HepG2 (cell line): ENCODE results near the gene ITGB7. TPM values are rescaled to one million over a fixed set of nuclear protein-coding genes. Genes with fewer than 3 reads are reported as not detected.

Source experiments
- ARID4A ChIP-seq: sonication (generic); formaldehyde crosslinking; IDR thresholded peaks from 2 replicates; pipeline ENCODE4 v1.5.0; 2020; ENCODE audit warnings: mild to moderate bottlenecking, missing genetic modification reagents, borderline replicate concordance
- ATF3 ChIP-seq: sonication (generic); formaldehyde crosslinking; IDR thresholded peaks from 2 replicates; pipeline ENCODE4 v1.4.0; 2020; ENCODE audit warnings: missing genetic modification reagents
- ATF4 ChIP-seq, 2 experiments: fragments of 450-650 bp in 1 of 2; sonication (generic) in 1 of 2; formaldehyde crosslinking; IDR thresholded peaks; 2 replicates each; pipeline versions ENCODE4 v1.5.0 to v1.8.0; 2020 to 2022; ENCODE audit warnings: mild to moderate bottlenecking in 1 of 2, missing genetic modification reagents in 1 of 2
- CEBPB ChIP-seq: IDR thresholded peaks from 2 replicates; pipeline ENCODE4 v1.6.1; 2011; ENCODE audit warnings: low read depth, low read length, improper control_type of control experiment, borderline replicate concordance
- DRAP1 ChIP-seq: IDR thresholded peaks from 2 replicates; pipeline ENCODE4 v1.6.1; 2016; ENCODE audit warnings: missing genetic modification reagents, missing compliant biosample characterization
- HMGXB4 ChIP-seq, 2 experiments: sonication (generic) in 1 of 2; formaldehyde crosslinking in 1 of 2; IDR thresholded peaks; 2 replicates each; pipeline versions ENCODE4 v1.4.0 to v1.6.1; 2018 to 2020; ENCODE audit warnings: missing genetic modification reagents in 2 of 2, borderline replicate concordance in 1 of 2, low read depth in 1 of 2, mild to moderate bottlenecking in 1 of 2, missing biosample characterization in 1 of 2
- IRF1 ChIP-seq: sonication (generic); formaldehyde crosslinking; IDR thresholded peaks from 2 replicates; pipeline ENCODE4 v1.4.0; 2020; ENCODE audit warnings: low read depth, mild to moderate bottlenecking, missing genetic modification reagents
- KDM2A ChIP-seq: sonication (generic); formaldehyde crosslinking; IDR thresholded peaks from 2 replicates; pipeline ENCODE4 v1.4.0; 2020; ENCODE audit warnings: low read depth, missing genetic modification reagents, borderline replicate concordance
- KDM5A ChIP-seq: fragments of 200-600 bp; sonication (generic); IDR thresholded peaks from 2 replicates; pipeline ENCODE4 v1.7.0; 2018; ENCODE audit warnings: antibody characterized with exemption, mild to moderate bottlenecking, low read length, borderline replicate concordance
- SAP130 ChIP-seq: IDR thresholded peaks from 2 replicates; pipeline ENCODE4 v1.6.1; 2016; ENCODE audit warnings: low read depth
- TFE3 ChIP-seq: IDR thresholded peaks from 2 replicates; pipeline ENCODE4 v1.6.1; 2016
- ZNF574 ChIP-seq: sonication (generic); formaldehyde crosslinking; IDR thresholded peaks from 2 replicates; pipeline ENCODE4 v1.4.0; 2020; ENCODE audit warnings: missing genetic modification reagents
- ZNF619 ChIP-seq: sonication (generic); formaldehyde crosslinking; IDR thresholded peaks from 2 replicates; pipeline ENCODE4 v1.4.0; 2020; ENCODE audit warnings: mild to moderate bottlenecking, missing genetic modification reagents
- ZNF644 ChIP-seq: IDR thresholded peaks from 2 replicates; pipeline ENCODE4 v1.6.1; 2016; ENCODE audit warnings: low read depth
- polyA plus RNA-seq, 8 experiments: library from polyadenylated mRNA; depleted of rRNA in 3 of 8; stranded (reverse) in 7 of 8; unstranded in 1 of 8; fragments of >200 nt; fragmentation: Illumina TruSeq in 4 of 8; extraction: Trizol in 4 of 8; gene quantifications; 2 replicates each; pipeline versions ENCODE4 v1.2.1 to v1.2.3, GENCODE V29; 2011 to 2016; ENCODE audit warnings: low read depth in 4 of 8, missing spikeins in 1 of 8, mixed read lengths in 1 of 8; ENCODE audit not compliant: insufficient read depth in 1 of 8
- total RNA-seq, 5 experiments: library from RNA; depleted of rRNA; stranded (reverse); fragments of >200 nt; fragmentation: Illumina TruSeq; extraction: Trizol; gene quantifications; 2 replicates each; pipeline ENCODE4 v1.2.3, GENCODE V29; 2016; ENCODE audit warnings: low read depth in 1 of 5

ITGB7 gene
- total and polyA plus RNA-seq, 2 of the 13 experiments (the other 11 are each of a cell fraction or from before 2014, with no cell fraction given) = 0.16 to 0.18 TPM

- TF ChIP-seq DRAP1 (peak; percentile 53; the same call in 1 of the 2 replicates), ZNF619 (CRISPR knock-in tag) (0 out of 2 replicates have a peak, but pooled peaks have one; percentile 55), ATF3 (CRISPR knock-in tag) (peak; percentile 73), IRF1 (CRISPR knock-in tag) (no peak), SAP130 (peak; percentile 70; the same call in 1 of the 2 replicates), HMGXB4 (CRISPR knock-in tag; IDR thresholded peaks at IDR 0.05; ENCODE audit: borderline replicate concordance in 1 of 2, low read depth in 1 of 2) (peak; percentile 75 to 87), TFE3 (CRISPR knock-in tag) (peak; percentile 35; the same call in 1 of the 2 replicates), ATF4 (CRISPR knock-in tag; IDR thresholded peaks at IDR 0.05) (peak; percentile 72 to 98), KDM2A (CRISPR knock-in tag) (peak; percentile 63; the same call in 1 of the 2 replicates), ZNF574 (CRISPR knock-in tag) (peak; percentile 94), KDM5A (no peak), ARID4A (peak; percentile 59; the same call in 1 of the 2 replicates), ZNF644 (CRISPR knock-in tag) (no peak), CEBPB (peak; percentile 43; the same call in 1 of the 2 replicates)
Observed at GRCh38 chr12:53159195-53159839, 47.7 kb downstream of the ITGB7 start (continued).
